NCI-H2081 treated with DMSO at 0.1 percent for 48 hours (cell line): ENCODE data around the gene CC2D2A.
"Not testable (repeated sequence)": the region's sequence is repeated elsewhere in the genome, so short reads cannot be mapped to it uniquely, and the experiment has no call there.

ENCODE experiments used
- DNase-seq: peaks from one replicate; lab custom pipeline; 2025; lab: John Stamatoyannopoulos, UW

The CC2D2A gene

DNA sequence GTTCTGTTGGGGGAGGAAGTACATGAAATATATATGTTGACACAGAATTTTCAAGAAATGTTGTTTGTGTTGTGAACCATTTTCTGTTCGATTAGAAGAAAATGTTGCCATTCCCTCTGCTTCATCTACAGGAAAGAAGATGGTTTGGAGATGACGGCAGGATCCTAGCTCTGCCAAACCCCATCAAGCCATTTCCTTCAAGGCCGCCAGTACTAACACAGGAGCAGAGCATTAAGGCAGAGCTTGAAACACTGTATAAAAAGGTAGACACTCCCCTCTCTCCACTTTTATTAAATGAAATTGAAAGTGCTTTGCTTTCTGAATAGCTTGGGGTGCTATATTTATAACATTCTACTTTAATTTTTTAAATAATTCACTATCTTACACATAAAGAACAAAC is 46.8 kb downstream of the CC2D2A start:
- no peak for DNase-seq

DNA sequence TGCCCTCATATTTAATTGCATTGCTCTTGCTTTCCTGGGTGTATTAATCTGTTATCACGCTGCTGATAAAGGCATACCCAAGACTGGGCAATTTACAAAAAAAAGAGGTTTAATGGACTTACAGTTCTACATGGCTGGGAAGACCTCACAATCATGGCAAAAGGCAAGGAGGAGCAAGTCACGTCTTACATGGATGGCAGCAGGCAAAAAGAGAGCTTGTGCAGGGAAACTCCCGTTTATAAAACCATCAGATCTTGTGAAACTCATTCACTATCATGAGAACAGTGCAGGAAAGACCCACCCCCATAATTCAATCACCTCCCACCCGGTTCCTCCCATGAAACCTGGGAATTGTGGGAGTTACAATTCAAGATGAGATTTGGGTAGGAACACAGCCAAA is 48.0 kb downstream of the CC2D2A start:
- not testable (repeated sequence) for DNase-seq

DNA sequence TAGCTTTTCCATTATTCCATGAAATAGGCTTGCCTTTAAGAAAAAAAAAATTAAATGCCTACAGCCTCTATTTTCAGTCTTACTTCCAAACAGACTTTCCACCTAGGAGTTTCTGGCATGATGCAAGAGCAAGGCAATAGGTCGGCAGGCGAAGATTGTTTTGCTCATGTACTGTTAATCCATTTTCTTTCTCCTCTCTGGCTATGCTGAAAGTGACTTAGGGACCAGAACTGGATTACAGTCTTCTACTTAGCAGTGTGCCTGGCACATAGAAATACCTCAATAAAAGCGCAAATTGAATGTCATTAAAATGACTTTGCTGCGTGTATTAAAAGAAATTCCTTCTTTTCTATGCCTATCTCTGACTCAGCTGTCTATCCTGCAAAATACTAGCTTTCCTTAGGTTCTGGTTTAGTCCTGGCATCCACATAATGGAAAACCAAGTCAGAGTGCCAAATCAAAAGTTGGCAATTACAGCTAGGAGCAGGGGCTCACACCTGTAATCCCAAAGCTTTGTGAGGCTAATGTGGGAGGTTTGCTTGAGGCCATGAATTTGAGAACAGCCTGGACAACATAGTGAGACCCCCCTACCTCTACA is 51.9 kb downstream of the CC2D2A start:
- no peak for DNase-seq

DNA sequence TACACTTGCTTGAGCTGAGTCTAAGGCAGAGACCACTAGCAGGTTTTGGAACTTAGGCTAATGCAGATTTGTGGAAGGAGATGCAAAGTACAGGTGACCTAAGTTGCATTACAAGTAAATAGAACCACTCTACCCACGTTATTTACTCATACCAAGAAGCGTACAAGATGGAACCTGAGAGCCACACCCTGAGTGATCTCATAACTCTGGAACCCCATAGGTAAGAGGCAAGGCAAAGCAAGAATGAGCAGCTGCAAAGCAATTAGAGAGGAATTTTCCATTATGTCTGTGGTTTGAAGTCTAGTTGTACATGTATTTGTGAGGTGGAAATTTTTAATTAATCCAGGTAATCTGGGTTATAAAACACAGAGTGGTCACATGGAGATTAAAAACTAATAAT is 55.4 kb downstream of the CC2D2A start:
- no peak for DNase-seq

DNA sequence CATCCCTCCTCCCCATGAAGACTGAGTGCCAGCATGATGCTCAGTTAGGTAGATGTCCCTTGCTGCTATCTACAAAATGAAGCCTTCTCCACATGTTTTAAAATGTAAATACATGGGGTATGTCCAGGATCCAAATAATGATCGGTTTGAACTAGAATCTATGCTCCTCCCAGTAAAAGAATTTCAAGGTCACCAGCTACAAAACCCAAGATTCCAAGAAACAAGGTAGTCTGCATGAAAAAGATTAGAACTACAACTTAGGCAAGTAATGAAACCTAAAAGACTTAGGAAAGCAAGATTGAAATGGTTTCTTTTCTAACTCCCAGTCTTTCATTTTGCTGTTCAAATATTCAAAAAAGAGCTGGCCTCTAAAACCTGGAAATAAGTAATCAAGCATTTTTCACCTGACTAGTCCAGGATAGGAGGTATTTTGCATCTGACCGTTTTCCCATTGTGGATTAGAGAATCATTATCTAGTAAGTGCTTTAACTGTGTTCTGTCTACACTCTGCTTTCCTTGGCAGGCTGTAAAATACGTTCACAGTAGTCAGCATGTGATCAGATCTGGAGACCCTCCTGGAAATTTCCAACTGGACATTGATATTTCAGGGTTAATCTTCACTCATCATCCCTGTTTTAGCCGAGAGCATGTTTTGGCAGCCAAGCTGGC is 57.4 kb downstream of the CC2D2A start:
- no peak for DNase-seq

DNA sequence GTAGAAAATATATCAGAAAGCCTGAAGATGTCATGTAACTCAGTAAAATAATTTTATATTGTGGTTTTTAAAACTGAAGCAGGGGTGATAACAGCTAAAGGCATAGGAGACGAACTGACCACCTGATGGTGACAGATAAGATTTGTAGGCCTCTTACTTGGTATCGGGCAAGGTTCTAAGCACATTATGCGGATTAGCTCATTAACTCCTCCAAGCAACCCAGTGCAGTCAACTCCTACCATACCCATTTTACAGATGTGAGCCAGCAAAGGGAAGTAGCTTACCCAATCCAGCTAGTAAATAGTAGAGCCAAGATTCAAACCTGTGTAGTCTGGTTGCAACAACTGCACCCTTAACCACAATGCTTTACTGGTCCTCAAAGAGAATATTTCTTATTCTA is 62.1 kb downstream of the CC2D2A start:
- no peak for DNase-seq

DNA sequence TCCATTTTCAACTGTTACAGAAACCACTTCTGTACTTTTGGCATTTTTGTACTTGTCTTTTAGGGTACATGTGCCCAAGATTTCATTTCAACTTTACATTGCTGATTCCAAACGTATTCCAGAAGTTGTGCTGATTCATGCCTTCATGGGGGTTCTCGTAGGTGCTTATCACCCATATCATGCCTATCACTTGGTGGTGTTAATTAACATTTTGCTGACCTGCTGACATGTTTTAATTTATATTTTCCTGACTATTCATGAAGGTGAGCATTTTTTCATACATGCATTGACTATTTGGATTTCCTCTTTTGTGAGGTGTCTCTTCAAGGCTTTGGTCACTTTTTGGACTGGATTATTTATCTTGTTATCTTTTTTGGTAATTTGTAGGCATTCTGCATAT is 64.1 kb downstream of the CC2D2A start:
- DNase-seq, result no peak

DNA sequence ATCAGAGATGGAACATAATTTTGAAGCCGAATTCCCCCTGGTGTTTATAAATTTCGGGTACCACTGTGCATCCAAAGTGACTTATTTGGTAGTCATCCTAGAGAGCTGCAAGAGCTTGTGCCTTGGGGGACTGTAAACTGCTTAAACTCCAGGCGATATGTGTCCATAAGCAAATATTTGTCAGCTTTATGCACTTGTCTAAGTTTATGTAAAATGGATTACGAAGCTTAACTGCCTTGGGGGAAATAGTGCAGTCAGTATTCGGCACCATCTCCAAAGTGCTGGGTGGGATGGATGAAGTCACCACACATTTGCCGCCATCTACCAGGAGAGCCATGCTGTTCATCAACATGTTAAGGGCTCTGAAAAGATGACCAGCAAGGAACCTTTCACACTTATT is 65.9 kb downstream of the CC2D2A start:
- no peak for DNase-seq

DNA sequence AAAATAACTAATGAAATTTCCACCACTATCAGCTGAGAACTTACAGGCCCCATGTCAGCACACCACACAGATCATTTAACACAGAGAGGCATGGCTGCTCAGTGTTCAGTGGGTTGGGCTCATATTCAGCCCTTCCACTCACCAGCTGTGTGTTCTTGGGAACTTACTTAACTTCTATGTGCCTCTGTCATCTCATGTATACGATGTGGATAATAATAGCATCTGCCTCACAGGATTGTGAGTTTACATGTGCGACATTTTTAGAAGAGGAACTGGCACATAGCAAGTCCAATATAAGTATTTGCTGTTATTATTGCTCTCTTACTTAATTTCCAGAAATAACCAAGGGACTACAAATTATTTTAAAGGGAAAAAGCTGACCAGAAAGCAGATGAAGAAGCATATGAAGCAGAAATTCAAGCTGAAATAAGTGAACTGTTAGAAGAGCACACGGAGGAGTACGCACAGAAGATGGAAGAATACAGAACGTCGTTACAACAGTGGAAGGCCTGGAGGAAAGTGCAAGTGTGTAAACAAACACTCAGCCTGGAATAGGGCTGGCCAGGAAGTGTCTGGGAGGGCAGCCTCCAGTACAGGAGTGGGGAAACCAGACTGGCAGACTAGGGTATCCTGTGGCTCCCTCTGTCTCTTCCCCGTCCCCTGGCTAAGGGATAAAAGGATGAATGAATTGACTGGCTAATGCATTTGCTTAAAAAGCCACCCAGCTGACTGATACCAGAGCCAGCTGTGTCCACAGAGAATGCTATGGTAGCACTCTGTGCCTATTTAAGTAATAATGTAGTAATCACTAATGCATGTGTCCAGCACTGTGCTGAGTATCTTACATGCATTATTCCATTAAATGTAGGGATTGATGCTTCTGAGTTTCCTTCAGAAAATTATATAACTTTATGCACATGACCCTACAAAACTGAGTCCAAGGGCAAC is 67.1 kb downstream of the CC2D2A start:
- no peak for DNase-seq

DNA sequence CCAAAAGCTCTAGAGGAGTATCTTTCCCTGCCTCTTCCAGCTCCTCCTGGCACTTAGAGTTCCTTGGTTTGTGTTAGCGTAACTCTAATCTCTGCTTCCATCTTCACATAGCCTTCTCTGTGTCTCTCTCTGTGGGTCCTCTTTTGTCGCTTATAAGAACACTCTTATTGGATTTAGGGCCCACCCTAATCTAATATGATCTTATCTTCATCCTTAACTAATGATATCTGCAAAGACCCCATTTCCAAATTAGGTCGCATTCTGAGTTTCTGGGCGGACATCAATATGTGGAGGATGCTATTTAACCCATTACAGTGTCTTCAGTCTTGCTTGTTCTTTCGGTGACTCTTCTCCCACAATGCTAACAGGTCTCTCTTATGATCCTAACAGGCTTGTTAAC is 72.3 kb downstream of the CC2D2A start:
- DNase-seq, result no peak

DNA sequence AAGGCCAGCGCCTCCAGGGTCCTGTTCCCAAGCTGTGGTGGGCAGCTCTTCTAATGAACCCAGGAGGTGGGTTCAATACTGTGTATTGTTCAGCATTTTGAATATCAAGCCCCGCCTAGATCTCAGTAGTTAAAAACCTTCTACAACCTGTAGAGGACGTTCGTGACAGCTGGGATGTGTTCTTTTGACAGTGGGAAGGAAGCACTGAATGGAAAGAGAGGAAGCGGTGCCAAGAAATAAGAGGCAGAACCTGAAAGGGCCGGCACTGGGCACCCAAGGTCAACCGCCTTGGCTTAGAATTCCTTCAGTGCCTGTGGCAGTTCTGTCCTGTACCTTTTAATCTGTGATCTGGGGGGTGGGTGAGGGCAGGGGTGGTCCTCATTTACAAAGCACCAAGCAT is 73.1 kb downstream of the CC2D2A start:
- DNase-seq, result no peak

DNA sequence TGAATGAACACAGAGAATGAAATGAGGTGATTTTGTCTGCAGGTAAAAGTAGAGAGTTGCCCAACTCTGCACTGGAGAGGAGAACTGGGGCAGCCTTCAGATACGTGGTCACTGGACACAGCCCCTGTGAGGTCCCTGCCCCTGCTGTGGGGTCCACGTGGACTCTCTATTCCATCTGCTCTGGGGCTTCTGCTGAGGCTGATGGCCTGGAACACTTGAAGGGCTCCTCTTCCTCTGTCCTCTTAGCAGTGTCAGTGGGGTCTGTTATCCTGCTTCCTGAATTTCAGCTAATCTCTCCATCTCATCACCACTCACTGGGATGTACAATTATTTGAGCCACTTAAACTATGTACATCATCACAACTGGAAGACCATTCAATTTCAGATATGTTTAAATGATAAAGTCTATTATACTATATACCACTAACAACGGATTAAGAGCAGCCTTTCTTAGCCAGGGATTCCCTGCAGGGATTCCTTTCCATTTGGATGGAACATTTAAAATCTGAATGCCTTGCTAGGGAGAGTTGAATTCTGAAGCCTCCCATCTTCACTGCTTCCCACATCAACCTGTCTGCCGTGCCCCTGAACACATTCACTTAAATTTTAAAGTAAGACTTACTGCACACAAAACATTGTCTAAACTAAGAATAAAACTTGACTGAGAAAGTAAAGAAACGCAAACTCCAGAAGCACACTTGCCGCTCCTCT is 74.0 kb downstream of the CC2D2A start:
- DNase-seq, result no peak

DNA sequence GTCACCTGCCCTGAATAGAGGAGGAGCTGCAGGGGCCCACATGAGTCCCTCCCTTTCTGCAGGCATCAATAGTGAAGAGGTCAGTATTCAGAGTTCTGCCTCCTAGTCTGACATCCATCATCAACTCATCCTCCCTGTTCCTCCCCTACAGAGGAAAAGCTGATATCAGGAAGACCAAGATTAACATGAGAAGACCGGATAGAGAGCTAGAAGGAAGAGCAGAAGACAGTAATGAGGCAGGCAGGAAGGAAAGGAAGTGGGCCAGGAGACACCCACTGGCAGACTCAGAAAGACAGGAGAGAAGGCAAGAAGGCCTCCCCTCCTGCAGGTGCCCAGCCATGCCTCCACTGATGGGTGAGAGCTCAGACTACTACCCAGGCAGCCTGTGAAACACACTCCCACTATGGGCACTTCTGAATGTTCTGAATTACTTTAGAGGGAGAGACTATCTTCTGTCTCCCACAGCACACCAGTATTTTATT is 74.6 kb downstream of the CC2D2A start:
- no peak for DNase-seq

DNA sequence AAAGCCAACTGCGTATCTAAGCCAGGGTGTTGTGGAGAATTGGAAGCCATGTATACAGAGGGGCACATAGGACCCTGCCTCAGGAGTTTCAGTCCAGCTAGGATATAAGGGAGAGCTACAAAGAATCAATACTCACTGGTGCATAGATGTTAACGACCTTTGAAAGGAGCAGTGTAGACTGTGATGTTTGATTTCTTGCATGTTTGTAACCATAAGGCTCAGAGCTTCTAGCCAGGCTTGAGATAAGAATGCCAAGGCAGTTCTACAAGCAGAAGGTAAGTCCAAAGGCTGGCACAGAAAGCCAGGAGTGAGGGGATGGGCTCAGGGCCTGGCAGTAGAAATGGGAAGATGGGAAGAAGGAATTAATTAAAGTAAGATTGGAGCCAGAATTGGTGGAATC is 75.7 kb downstream of the CC2D2A start:
- no peak for DNase-seq

DNA sequence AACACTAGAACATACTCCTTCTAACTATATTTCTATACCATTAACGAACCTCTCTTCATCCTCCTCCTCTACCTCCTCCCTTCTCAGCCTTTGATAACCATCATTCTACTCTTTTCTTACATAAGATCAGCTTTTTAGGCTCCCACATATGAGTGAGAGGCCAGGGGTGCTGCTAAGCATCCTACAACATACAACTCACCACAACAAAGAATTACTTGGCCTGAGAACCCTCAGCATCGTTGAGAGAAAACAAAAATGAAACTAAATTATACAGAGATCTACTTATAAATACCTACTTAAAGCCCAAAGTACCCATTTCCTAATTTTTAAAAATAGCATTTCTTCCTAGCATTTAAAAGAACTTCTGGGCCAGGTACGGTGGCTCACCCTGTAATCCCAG is 77.7 kb downstream of the CC2D2A start:
- DNase-seq, result no peak

DNA sequence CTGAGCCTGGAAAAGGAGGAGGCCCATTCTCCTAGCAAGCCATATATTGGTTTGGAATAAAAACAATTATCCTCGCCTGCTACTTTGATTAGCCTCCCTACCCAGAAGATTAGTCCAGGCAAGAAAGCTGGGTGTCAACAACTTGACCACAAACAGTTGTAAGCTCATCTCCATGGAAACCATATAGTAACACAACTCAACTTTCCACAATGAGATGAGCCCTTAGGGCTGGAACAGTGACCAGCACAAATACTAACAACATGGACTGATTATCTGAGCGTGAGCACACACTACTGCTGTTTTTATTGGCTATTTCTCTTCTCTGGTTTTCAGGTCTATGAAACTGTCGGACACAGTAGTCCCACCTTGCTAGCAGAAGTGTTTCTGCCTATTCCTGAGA is 80.8 kb downstream of the CC2D2A start:
- no peak for DNase-seq

DNA sequence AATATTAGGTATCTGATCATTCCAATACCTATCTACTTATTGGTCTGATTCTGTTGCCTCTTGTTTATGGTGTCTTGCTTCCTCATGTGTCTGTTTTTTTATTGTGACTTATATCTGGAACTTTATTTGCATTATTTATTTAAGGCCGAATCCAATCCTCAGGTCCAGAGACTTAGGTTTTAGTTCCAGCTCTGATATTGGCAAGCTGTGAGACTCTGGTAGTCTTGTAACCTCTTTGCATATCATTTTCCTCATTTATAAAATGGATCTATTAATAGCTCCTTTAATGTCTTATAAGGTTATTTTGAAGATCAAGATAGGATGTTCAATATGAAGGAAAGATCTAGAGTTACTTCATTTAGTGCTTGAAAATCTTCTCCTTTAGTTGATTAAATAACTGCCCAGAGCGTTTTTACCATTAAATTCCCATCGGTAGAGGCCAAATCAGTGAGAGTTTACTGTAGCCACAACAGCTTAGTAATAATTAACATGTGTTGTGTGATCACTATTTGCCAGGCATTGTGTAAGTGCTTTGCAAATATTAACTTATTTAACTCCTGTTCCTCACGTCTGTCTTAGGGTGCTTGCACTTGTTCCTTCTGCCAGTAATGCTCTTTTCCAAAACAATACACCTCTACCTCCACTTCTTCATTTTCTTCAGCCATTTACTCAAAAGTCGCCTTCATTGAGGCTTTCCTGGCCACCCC is 82.2 kb downstream of the CC2D2A start:
- DNase-seq, result no peak

DNA sequence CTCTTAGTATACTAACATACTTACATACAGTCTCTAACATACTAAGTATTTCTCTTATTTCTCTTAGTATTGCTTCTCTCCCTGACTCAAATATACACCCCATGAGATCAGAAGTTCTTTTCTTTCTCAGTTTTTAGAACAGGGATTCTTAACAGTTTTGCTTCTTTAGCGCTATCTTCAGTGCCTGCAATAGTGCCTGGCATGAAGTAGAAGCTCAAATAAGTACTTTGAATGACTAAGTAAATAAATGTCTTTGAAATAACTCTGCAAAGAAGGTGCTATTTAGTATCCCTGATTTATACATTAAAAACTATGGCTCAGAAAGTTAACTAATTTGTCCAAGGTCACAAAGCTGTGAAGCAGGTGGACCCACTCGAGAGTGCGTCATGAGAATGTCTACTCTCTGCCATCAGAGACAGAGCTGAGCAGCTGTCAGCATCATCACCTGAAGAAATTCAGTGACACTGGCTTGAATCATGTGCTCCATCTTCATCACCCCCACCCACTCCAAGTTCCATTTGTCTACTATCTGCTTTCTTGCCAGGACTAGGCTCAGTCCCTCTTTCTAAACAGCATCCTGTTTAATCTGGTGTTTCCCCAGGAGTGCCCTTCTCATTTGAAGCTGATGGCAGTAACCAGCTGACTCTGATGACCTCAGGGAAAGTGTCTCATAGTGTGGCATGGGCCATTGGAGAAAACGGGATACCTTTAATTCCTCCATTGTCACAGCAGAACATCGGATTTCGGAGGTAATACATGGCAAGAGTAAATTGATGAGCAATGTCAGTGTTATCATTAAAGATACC is 83.1 kb downstream of the CC2D2A start:
- no peak for DNase-seq

DNA sequence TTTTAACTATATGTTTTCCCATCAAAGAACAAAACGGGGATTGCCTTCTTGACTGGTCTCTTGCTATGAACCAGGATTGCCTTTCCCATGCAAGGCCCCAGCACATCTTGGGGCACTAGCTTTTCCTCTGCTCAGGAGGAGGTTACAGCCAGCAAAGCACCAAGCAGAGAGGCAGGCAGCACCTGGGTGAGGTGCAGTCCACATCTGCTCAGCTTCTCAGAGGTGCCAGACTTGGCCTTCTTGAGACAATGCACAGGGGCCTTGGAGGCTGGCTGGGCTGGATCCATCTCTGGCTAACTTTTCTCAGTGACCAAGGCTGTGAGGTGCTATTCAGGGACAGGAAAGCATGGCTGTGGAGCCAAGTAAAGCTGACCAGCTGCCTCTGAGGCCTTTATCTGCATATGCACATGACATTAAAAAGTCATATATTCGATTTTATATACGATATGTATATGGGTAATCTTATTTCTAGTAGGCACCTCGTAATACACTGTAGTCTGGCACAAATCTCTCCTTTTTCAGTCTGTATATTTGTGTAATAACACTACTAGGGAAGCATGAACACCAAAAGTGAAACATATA is 86.9 kb downstream of the CC2D2A start:
- DNase-seq, result no peak

DNA sequence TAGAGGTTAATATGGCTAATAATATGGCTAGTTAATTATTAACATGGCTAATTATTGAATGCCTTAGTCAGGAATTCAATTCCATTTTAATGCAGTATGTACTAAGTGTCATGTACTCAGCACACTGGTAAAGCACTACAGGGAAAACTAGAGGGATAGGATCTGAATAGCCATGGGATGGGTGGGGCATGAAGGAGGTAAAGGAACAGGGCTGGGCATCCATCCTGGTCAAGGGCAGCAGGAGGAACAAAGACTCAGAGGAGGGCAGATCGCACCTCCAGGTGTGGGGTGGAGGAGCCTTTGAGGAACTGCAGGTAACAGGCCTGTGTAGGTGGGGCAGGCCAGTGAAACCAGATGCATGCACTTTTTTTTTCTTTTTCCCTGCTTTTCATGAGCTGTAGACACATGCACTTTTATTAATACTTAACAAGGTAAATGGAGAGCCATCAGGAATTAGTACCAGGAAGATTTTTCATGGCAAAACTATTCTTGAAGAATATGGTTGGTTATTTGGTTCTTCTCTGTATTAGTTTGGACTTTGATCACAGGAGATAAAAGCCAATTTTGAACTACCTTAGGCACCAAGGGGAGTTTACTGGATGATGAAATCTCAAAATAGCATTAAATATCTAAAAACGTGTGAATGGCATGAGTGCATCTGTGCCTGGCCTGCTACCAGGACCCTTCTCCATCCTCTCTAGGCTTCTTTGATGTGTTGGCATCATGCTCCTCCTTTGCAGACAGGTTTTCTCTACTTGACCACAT is 88.3 kb downstream of the CC2D2A start:
- DNase-seq, result no peak
